ENCODE data around the gene PON3.
"Not testable (repeated sequence)": the region's sequence is repeated elsewhere in the genome, so short reads cannot be mapped to it uniquely, and the experiment has no call there.

PON3 gene

DNA sequence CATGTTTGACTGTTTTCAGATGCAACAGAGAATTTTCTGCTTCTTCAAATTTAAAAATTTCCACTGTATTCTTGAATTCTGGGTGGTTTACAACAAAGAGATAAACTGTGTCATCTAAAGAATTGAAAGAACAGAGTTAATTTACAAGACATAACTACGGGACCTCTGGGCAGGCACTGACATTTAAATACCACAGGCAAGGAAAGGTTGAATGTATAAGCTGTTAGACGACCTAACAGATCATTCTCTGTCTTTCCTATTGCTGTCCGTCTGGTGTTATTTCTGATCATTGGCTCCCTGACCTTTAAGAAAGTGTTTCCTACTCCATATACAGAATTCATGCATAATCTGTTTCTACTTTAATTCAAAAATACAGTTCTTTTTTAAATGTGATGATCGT lies 15.5 kb upstream of the PON3 start:
- no peak for DNase-seq

GRCh38 chr7:95411036-95411435 lies 14.9 kb upstream of the PON3 start:
- no peak for DNase-seq

DNA sequence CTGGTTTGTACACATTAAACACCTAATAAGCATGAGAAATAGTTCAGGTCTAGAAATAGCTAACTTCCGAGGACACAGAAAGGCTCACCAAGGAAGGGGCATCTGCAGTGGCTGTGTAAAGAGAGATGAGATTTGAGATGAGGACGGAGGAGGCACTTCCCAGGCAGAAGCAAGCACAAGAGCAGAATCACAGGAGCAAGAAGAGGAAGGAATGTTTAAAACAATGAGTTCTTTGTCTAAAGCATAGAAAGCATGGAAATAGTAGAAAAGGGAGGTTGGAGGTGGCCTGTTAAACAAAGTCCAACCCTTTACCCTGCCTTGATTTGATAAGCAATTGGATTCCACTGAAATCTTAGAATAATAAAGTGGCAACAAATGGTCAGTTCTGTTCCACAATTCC lies 11.6 kb upstream of the PON3 start:
- DNase-seq: no peak

GRCh38 chr7:95405800-95406199 lies 9.6 kb upstream of the PON3 start:
- no peak for DNase-seq

DNA sequence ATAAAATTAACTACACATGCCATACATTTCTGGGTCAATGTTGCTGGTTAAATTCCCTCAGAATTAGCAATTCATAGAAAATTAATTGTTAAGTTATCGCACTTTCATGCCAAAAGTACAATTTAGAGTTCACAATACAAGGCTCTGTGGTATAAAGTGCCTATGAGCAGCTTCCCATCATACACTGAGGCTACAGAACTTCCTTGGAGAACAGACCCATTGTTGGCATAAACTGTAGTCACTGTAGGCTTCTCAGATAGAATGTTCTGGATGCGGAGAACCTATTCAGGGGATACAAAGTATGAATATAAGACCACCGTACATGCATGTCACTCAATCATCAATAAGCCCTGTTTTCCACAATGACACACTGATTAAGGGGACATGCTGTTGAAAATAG lies 9.0 kb upstream of the PON3 start:
- DNase-seq: no peak

DNA sequence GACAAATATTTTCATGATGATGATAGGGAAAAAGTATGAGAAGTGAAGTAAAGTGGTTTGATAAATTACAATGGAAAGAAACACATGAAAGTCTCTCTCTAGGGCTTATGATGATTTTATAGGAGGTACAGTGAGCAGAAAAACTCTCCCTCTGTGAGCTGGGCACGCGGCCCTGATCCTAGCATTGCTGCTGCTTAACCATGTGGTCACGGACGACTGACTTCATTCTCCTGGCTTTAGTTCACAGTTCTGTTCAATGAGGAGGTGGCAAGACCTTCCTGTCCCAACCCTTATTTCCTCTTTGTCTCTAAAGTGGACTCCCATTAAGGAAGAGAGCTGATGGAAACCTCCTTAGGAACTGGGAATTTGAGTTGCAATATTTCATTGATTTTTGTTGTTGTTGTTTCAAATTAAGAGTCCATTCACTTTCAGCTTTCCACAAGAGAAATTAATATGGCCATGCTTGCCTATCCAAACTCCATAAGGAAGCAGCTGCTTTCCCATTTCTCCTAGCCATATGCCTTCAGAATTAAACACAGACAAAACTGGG lies 8.2 kb upstream of the PON3 start:
- DNase-seq: no peak

GRCh38 chr7:95398155-95398940 lies 2.2 kb upstream of the PON3 start:
- no peak for DNase-seq

DNA sequence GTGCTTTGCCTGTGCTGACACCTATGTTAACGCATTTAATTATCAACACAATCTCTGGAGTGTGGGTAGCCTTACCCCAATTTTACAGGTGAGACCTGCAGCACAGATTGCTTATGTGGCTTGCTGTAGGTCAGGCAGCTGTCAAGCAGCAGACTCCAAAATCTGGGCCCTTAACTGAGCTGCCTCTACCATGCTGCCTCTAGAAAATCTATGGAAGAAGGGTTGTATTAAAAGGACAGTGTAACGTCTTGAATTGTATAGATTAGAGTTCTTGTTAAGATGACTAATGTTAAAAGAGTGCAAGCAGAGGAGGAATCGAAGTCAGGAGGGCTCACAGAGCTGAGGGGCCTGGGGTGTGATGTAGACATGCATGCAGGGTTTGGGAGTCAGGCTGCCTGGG lies 1.2 kb upstream of the PON3 start:
- no peak for DNase-seq

- no peak for DNase-seq
These were observed 430 bp downstream of the PON3 start for GRCh38 chr7:95395755-95396135.

GRCh38 chr7:95394370-95394769 lies 1.8 kb downstream of the PON3 start:
- no peak for DNase-seq

- no peak for DNase-seq
These were observed 4.4 kb downstream of the PON3 start for GRCh38 chr7:95391761-95392160.

DNA sequence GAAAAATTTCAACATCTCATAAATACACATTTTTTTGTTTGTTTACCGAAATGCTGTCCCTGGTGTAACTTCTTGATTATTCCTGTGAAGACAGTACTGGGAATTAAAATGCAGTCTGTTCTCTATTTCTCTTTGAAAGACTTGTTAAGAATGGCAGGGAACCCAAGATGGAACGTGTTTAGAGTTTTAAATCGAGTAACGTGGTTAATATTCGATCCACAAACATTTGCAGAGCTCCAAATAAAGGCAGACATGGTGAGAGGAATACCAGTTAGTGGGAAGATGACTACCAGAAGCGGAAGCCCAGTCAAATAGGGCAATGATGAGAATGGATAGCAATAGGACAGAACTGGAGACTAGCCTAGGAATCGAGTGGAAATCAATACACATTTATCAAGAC lies 6.7 kb downstream of the PON3 start:
- DNase-seq: no peak

DNA sequence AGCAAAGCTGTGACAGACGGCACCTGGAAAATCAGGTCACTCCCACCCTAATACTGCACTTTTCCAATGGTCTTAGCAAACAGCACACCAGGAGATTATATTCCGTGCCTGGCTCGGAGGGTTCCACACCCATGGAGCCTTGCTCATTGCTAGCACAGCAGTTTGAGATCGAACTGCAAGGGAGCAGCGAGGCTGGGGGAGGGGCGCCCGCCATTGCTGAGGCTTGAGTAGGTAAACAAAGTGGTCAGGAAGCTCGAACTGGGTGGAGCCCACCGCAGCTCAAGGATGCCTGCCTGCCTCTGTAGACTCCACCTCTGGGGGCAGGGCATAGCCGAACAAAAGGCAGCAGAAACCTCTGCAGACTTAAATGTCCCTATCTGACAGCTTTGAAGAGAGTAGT lies 16.7 kb downstream of the PON3 start:
- not testable (repeated sequence) for DNase-seq

GRCh38 chr7:95376632-95377400 lies 19.4 kb downstream of the PON3 start:
- no peak for DNase-seq

DNA sequence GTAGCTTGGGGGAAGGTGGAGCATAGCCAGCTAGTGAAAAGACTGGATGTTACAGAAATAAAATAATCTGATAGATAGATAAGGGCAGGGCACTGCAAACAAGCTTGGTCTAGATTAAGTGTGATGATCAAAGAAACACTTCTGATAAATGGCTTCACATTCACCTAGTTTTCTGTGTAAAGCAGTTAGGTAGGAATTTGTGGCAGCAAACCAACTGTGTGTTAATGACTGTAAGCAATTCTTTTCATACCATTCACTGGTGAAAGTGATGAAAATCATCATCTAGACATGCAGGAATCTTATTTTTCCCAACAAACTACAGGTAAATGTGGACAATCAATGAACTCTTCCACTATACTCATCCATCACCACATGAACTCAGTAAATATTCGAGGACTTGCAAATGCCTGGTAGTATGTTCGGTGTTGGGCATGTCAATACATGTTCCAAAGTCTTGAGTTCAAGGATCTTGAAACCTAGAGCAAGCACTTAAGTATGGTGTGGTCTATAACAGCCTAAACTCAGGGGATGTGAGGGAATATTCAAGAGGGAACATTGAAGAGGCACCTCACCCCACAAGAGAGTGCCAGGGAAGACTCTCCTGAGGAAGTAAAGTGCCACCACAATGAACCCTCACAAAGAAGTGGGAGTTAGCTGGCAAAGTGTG lies 20.5 kb downstream of the PON3 start:
- no peak for DNase-seq

DNA sequence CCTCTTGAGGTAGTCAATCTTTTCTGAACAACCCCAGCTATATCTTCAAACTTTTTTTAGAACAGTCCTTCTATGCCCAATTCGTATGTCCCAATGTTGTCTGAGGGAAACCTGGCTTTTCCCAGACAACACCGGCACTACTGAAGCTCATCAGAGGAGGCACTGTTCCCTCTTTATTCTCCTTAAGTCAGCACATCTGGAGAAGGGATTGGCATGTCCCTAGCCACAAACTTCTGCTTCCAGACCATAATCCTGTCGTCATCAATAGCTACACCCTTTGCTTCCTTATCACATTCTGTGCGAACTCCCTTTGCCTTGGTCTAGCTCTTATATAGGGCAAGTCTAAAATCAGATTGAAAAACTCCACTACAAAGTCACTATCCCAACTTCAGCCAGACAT lies 22.9 kb downstream of the PON3 start:
- DNase-seq: no peak

GRCh38 chr7:95368235-95368634 lies 27.9 kb downstream of the PON3 start:
- no peak for DNase-seq

- no peak for DNase-seq
These were observed 28.6 kb downstream of the PON3 start for GRCh38 chr7:95367606-95368005.

GRCh38 chr7:95365151-95365550 lies 31.0 kb downstream of the PON3 start:
- no peak for DNase-seq

DNA sequence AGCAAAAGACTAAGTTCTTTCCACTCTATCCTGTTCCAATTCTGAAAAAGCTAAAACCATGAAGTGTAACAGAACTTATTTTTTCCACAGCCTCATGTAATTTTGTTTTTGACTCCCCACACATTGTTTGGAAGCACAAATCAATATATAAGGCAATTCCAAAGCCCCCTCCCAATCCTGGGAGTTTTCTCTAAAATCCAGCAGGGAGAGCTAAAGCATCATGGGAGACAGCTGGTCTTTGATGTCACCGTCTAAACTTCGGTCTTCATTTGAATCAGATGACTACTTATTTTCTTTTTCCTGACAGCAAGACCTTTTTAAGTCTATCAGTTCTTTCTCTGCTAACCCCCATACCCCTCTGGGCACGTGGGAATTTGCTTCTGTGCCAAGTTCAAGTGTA lies 38.6 kb downstream of the PON3 start:
- DNase-seq: no peak

DNA sequence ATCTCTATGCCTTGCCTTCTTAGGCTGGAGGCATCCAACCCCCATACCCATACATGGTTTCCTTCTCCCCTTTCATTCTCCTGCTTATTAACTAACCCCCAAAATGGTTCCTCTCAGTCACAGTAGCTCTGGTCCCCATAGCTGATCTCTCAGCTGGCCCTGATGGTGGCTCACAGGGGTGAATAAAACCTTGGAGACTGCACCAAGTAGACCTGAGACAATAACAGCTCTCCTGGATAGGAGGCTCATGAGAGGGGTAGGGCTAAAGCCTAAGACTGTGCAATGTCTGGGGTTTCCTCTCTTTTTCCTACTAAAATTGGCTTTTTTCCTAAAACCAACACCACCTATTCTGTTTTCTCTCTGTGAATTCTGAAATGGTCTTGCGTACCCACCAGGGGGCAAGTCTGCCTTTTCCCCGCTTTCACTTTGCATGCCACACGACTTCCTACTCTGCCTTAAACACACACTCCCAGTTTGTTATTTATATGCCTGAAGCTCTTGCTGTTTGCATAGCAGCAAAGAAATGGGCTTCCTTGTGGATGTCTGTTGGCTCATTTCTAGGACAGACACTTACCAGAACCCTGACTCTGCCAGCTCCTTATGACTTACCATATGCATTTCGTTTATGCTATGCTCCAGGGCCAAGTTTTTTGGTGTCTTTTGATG lies 53.4 kb downstream of the PON3 start:
- DNase-seq: no peak

GRCh38 chr7:95342029-95342428 lies 54.1 kb downstream of the PON3 start:
- no peak for DNase-seq

DNA sequence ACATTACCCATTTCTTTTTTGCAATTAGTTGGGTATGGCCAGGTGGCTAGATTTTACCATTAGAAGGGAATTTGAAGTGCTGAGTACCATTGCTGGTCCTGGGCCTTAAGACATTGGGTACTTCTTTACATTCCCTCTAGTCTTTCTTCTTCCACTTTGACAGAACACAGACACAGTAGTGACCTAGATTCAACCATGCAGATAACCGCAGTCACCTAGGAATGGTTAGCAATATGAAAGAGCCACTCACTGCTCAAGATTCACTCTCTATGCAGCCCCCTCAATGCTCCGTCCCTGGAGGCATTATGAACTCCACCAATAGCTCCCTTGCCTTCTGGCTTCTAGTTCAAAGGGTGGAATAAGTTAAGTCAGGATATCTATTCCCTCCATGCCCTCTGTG lies 55.7 kb downstream of the PON3 start:
- DNase-seq: no peak
